NCI-H446 treated with DMSO at 0.1 percent for 48 hours (cell line): ENCODE results near the gene BOD1.
"Not testable (repeated sequence)": the region's sequence is repeated elsewhere in the genome, so short reads cannot be mapped to it uniquely, and the experiment has no call there.

ENCODE experiments used
- DNase-seq: peaks from one replicate; lab custom pipeline; 2025; lab: John Stamatoyannopoulos, UW

BOD1 gene

DNA sequence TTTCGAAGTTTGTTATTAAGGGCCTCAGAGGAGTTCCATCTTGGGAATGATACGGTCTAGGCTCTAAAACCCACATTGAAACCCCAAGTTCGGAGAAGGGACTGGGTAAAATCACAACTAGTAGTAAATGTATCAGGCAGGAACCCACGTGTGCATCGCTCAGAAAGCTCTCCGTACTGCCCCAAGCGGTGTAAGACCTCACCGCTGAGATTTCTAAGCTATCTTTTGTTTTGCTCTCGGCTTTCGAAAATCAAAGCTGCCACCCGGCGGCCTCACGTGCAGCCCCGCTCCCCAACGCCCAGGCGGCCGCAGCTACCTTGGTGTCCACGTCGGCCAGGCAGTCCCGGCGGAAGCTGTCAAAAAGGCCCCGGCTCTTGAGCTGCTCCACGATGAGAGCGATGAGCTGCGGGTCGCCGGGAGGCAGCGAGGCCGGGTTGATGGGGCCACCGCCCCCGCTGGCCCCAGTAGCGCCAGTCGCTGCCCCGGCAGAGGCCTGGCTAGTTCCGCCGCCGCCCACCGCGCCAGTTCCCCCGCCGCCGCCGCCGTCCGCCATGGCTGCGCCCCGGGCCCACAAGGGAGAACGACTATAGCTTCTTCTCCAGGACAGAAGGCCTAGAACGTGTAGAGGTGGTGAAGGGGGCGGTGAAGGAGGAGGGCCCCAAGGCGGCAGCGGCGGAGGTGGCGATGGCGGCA is 420 bp downstream of the BOD1 start:
- DNase-seq: peak; percentile 33

DNA sequence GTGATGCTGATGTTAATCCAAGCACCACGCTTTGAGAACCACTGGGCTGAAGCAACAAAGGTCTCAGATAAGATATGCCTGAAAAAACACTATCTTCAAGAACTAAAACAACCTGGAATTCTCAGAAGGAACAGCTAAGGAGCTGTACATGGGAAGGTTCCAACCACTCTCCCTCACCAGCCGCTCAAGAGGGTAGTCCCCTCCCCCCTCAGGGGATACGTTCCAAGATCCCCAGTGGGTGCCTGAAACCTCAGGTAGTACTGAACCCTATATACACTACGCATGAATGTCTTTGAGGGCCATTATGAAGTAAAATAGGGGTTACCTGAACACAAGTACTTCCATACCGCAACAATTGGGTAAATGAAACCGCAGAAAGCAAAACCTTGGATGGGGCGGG is 1.9 kb downstream of the BOD1 start:
- DNase-seq: no peak

GRCh38 chr5:173613433-173614159 is 2.9 kb downstream of the BOD1 start:
- DNase-seq: no peak

DNA sequence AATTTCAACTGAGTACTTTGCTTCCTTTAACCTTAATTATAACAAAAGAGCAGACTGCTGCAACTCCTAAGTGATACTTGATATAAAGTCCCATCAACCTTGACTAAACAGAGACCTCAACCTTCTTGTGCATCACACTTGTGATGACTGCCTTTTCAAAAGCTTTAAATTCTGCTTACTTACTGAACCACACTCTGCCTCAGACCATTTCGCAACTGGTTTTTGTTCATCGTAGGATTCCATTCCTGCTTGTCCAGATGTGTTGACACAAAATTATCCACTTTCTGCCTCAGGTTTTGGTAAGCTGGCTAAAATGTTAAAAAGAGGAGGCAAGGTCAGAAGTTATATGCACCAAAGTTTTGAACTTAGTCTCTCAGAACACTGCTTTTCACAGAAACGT is 3.5 kb downstream of the BOD1 start:
- no peak for DNase-seq

- DNase-seq: no peak
Observed at GRCh38 chr5:173611706-173612105, 4.7 kb downstream of the BOD1 start.

- DNase-seq: no peak
Observed at GRCh38 chr5:173604141-173604540, 12.3 kb downstream of the BOD1 start.

DNA sequence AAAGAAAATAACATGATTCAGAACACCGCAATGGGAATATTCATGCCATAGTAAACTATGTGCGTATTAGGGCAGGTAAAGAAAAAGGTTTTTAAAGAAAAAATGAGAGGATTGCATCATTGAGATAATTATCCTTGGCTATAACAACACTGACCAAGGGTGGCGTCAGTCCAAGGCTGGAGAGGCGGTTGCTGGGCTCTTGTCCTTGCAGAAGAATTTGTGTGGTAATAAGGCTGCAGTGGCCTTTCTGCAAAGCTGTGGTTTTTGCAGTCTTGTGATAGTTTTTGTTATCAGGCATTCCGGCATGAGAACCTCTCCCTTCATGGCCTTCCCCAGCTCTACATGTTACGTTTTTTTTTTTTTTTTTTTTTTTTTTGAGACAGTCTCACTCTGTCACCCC is 14.0 kb downstream of the BOD1 start:
- DNase-seq: no peak

GRCh38 chr5:173598686-173599085 is 17.8 kb downstream of the BOD1 start:
- no peak for DNase-seq

- no peak for DNase-seq
Observed at GRCh38 chr5:173597304-173597703, 19.1 kb downstream of the BOD1 start.

- DNase-seq: no peak
Observed at GRCh38 chr5:173595841-173596240, 20.6 kb downstream of the BOD1 start.

DNA sequence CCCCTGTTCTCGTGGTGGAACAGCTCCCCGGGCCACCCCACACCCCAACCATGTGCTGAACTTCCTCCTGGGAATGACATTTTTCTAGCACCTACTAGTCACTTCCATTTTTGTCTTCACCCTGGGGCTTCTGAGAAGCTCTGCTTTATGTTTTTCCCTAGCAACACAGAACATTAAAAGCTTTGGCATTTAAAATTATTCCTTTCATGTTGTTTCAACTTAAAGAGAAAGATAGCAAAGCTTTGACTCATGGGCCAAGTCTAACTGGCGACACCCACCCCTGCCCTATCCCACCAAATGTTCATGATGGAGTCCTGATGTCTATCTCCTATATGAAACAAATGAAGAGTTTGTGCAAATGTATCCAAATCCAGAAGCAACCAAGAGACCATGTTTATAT is 22.4 kb downstream of the BOD1 start:
- DNase-seq: no peak

- no peak for DNase-seq
Observed at GRCh38 chr5:173592050-173592669, 24.3 kb downstream of the BOD1 start.

- DNase-seq: no peak
Observed at GRCh38 chr5:173591056-173591514, 25.4 kb downstream of the BOD1 start.

DNA sequence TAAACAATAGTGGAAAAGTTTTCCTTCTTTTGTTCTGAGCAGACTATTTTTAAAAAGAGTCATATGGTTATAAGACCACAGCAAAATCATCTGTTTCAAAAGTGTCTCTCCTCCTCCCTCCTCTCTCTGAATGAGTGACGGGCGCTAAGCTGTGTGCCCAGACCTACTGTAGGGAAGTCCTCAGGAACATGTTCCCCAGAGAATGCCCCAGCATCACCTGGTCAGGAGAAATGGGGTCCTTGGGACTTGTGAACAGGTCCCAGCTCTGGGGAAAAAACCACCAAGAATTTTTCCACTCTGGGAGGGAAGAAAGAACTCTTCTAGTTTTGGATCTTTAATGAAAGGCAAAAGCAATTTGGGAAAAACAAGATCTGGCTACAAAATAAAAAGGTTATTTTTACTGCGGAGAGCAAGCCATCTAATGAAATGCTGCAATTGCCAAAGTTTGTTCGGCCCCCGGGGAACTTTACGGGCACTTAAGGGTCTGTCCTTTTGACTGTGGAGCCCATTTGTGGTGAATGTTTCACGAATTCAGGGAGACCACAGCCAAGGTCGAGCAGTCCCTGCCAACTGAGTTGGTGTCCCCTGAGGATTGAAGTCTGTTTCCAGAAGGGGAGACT is 25.9 kb downstream of the BOD1 start:
- no peak for DNase-seq

- not testable (repeated sequence) for DNase-seq
Observed at GRCh38 chr5:173586133-173586532, 30.3 kb downstream of the BOD1 start.

- no peak for DNase-seq
Observed at GRCh38 chr5:173583346-173583745, 33.1 kb downstream of the BOD1 start.

DNA sequence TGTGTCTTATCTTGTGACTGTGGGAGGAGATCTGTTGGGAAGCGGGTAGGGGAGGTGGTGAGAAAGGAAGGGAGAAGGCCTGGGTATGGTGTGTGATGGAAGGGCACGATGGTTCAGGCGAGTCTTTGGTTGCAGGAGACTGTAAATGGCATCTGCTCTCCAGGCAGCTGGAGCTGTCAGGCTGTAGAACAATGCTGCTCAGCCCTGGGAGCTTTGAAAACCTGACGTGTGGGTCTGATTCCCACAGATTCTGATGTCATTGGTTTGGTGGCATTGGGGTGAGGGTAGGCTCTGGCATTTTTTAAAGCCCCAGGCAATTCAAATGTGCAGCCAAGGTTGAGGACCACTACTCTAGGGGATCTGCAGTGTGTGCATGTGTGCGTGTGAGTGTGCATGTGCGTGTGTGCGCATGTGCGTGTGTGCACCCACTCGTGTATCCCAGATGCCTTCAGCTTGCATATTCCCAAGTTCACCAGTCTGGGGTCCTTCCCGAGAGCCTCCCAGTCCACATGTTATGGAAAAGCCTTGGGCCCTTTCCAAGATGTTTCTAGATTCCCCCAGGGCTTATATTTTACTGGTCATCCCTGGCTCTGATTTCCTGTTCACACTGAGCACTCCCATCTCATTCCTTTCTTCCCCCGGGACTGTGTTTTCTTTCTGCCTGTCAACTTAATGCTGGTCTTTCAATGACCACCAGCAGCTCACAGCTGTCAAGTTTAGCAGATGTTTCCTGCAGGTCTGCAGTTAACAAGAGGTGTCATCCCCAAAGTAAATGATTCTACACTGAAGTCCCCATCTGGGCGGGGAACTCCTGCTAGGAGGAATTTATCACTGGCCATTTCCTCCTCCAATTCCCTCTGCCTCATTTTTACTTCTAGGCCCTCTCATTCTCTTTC is 34.0 kb downstream of the BOD1 start:
- DNase-seq: no peak

- no peak for DNase-seq
Observed at GRCh38 chr5:173581408-173582215, 34.8 kb downstream of the BOD1 start.

DNA sequence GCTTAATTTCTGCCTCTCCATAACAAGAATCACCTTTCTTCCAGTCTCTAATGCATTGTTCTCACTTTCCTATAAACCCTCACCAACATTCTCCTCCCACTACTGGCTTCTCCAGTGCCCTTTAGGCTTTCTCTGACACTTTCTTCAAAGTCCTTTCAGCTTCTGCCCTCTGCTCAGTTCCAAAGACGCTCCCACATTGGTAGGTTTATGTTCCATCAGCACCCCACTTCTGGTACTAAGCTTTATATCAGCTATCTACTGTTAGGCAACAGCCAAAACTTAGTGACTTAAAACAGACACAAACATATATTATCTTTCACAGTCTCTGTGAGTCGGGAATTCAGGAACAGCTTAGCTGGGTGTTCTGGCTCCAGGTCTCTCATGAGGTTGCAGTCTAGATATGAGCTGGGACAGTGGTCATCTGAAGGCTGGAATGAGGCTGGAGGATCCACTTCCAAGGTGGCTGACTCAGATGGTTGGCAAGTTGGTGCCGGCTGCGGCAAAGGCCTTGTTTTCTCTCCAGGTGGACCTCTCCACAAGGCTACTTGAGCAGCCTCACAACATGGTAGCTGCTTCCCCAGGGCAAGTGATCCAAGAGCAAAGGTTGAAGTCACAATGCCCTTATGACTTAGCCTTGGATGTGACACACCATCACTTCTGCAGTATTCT is 37.4 kb downstream of the BOD1 start:
- no peak for DNase-seq

- DNase-seq: no peak
Observed at GRCh38 chr5:173577817-173578216, 38.6 kb downstream of the BOD1 start.
